Type B pancreatic cell (in vitro differentiated cells): ENCODE measurements around the gene PARD6G. TPM values are rescaled to one million over a fixed set of nuclear protein-coding genes. Genes with fewer than 3 reads are reported as not detected.

Experiments
- DNase-seq: peaks from one replicate; pipeline ENCODE4 v3.0.0; 2021; ENCODE audit warnings: mixed read lengths; ENCODE audit not compliant: unreplicated experiment; ENCODE audit errors: extremely low spot score
- H3K27ac Mint-ChIP-seq: 2 replicates; pipeline ENCODE4 v1.8.0; 2021; ENCODE audit warnings: mild to moderate bottlenecking, mixed read lengths
- H3K27me3 Mint-ChIP-seq: 2 replicates; pipeline ENCODE4 v1.8.0; 2021; ENCODE audit warnings: mixed read lengths
- H3K36me3 Mint-ChIP-seq: 2 replicates; pipeline ENCODE4 v1.8.0; 2021; ENCODE audit warnings: mixed read lengths
- H3K4me1 Mint-ChIP-seq: one replicate; pipeline ENCODE4 v1.8.0; 2021; ENCODE audit warnings: mixed read lengths; ENCODE audit not compliant: unreplicated experiment
- H3K4me3 Mint-ChIP-seq: 2 replicates; pipeline ENCODE4 v1.8.0; 2021; ENCODE audit warnings: mild to moderate bottlenecking, mixed read lengths
- H3K9me3 Mint-ChIP-seq: 2 replicates; pipeline ENCODE4 v1.8.0; 2021; ENCODE audit warnings: mixed read lengths
- total RNA-seq: library from RNA; stranded (reverse); gene quantifications from 2 replicates; pipeline ENCODE4 v1.2.1, GENCODE V29; 2021; ENCODE audit warnings: low replicate concordance
- TF ChIP-seq, protein P1 (sequence below): fragments of 200-600 bp; sonication (generic); conservative IDR thresholded peaks from 2 replicates; pipeline ENCODE4 v1.5.0; 2021; ENCODE audit warnings: antibody characterized with exemption, mild to moderate bottlenecking

Gene PARD6G
- total RNA-seq, 1 donor from 2014 or later, result 21.8 TPM

DNA sequence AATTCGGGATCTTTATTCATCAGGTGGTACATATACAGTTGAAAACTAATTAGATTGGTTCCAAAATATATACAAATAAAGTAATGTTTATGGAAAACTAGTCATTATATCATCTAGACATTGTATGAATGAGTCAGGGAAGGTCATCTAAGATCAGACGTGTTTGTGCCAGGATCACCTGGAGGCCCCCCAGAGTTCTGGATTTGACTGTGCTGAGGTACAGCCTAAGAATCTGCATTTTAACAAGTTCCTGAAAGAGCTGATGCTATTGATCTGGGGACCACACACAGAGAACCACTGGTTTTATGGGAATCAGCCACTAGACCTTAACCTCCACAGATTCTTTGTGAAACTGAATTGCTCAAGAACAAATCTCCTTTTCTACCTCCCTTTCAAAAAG, 43.2 kb downstream of the PARD6G start:
- Mint-ChIP-seq H3K27me3 (no peaks in the 10 kb centered on the region), H3K36me3 (peaks cover 11% of the 10 kb centered on the region), H3K4me3 (no peak overlapping the region), H3K4me1 (peaks cover 10% of the 10 kb centered on the region), H3K9me3 (no peaks in the 10 kb centered on the region), H3K27ac (no peak overlapping the region)
- DNase-seq, result no peak
- TF ChIP-seq, protein P1, sequence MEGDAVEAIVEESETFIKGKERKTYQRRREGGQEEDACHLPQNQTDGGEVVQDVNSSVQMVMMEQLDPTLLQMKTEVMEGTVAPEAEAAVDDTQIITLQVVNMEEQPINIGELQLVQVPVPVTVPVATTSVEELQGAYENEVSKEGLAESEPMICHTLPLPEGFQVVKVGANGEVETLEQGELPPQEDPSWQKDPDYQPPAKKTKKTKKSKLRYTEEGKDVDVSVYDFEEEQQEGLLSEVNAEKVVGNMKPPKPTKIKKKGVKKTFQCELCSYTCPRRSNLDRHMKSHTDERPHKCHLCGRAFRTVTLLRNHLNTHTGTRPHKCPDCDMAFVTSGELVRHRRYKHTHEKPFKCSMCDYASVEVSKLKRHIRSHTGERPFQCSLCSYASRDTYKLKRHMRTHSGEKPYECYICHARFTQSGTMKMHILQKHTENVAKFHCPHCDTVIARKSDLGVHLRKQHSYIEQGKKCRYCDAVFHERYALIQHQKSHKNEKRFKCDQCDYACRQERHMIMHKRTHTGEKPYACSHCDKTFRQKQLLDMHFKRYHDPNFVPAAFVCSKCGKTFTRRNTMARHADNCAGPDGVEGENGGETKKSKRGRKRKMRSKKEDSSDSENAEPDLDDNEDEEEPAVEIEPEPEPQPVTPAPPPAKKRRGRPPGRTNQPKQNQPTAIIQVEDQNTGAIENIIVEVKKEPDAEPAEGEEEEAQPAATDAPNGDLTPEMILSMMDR, result no peak

DNA sequence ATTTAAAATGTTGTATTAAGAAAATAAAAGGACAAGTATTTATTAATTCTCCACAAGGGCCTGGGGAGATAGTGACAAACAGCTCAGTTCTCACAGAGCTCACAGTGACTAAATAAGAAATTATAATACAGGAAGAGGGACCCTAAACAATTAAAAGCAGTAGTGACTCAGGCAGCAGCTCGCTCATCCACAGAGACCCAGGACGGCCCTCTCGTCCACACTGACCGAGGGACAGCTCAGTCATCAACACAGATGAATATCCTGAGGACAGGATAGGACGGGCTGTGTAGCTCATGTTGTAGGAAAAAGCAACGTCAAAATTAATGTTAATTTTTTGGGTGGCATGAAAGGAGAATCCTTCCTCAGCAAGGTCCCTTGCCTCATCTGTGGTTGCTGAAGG, 44.1 kb downstream of the PARD6G start:
- H3K27ac Mint-ChIP-seq, result no peak overlapping the region
- no peaks in the 10 kb centered on the region for H3K9me3 Mint-ChIP-seq
- peaks cover 10% of the 10 kb centered on the region for H3K4me1 Mint-ChIP-seq
- H3K4me3 Mint-ChIP-seq, result no peak overlapping the region
- H3K27me3 Mint-ChIP-seq, result no peaks in the 10 kb centered on the region
- TF ChIP-seq, protein P1, result no peak
- no peak for DNase-seq
- peaks cover 11% of the 10 kb centered on the region for H3K36me3 Mint-ChIP-seq

DNA sequence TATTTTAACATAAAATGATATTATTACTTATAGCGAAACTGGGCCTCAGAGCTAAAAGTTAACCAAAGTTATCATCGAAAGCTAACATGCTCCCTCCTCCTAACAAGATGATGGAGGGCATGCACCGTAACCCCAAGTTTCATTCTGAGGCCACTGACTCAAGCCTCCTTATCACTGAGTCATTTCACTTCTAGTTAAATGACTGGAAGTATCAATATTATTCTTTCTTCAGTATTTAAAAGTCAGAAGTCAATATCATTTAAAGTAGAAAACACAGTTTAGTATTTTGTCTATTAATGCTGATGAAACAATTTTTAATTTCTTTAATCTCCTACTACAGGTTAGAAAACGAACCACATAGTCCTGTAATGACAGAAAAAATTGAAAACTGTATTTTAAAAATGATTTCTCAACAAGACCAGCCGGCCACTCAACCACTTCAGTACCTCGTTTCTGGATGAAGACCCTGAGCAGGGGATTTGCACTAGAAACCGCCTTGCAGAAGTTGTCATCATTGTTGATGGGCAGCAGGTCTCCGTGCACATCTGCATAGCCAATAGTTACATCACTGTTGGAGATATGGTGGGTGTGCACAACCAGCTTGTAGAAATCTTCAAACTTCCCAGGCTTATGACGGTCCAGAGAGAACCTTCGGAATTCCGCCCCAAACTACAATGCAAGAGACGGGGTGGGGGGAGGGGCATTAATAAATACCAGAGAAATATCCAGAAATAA, 44.9 kb downstream of the PARD6G start:
- no peaks in the 10 kb centered on the region for H3K9me3 Mint-ChIP-seq
- H3K4me3 Mint-ChIP-seq, result no peak overlapping the region
- H3K36me3 Mint-ChIP-seq, result peaks cover 11% of the 10 kb centered on the region
- peaks cover 16% of the 10 kb centered on the region for H3K4me1 Mint-ChIP-seq
- no peak overlapping the region for H3K27ac Mint-ChIP-seq
- no peak for DNase-seq
- H3K27me3 Mint-ChIP-seq, result no peaks in the 10 kb centered on the region
- TF ChIP-seq, protein P1, result no peak

DNA sequence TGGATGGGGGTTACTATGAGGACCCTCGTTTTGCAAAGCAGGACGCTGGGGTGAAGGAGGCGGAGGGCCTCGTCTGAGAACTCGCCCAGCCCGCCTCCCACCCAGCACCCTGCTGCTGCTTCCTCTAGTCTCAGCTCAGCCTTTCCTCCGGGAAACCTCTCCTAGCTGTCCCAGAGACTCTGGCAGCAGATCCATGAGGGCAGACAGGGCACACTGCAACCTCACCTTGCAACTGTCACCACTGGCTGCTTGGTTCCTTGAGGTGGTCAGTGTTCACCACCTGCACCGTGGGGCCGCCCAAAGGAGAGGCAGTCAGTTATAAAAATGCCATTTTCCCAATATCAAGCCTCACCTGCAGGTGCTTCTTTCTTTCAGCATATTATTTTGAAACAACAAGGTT, 45.6 kb downstream of the PARD6G start:
- H3K27me3 Mint-ChIP-seq, result no peaks in the 10 kb centered on the region
- H3K4me1 Mint-ChIP-seq, result peaks cover 23% of the 10 kb centered on the region
- no peak overlapping the region for H3K27ac Mint-ChIP-seq

GRCh38 chr18:80200932-80201672, 46.2 kb downstream of the PARD6G start:
- Mint-ChIP-seq H3K36me3 (peaks cover 11% of the 10 kb centered on the region), H3K9me3 (no peaks in the 10 kb centered on the region), H3K4me3 (no peak overlapping the region), H3K27me3 (no peaks in the 10 kb centered on the region), H3K4me1 (peaks cover 27% of the 10 kb centered on the region), H3K27ac (no peak overlapping the region)
- no peak for DNase-seq
- TF ChIP-seq, protein P1, result no peak

More for the DNA sequence above, 45.6 kb downstream of the PARD6G start:
- TF ChIP-seq, protein P1, result no peak
- H3K9me3 Mint-ChIP-seq, result no peaks in the 10 kb centered on the region
- peaks cover 11% of the 10 kb centered on the region for H3K36me3 Mint-ChIP-seq
- no peak for DNase-seq
- no peak overlapping the region for H3K4me3 Mint-ChIP-seq
